Measurements from ENCODE around the gene C1QTNF4.
A peak's percentile ranks its signal among the peaks of the same experiment; 100 is the strongest.

The C1QTNF4 gene

GRCh38 chr11:47628026-47628425, 33.8 kb upstream of the C1QTNF4 start:
- peaks cover 67% of the 10 kb centered on the region for H3K36me3 ChIP-seq
- TF ChIP-seq CTCF (IDR thresholded peaks at IDR 0.05; ENCODE audit: low read depth, low read length), result no peak
- no peaks in the 10 kb centered on the region for H3K27me3 ChIP-seq (ENCODE audit: insufficient read depth, low read depth, severe bottlenecking)
- H3K9me3 ChIP-seq (ENCODE audit: severe bottlenecking), result no peaks in the 10 kb centered on the region
- H3K27ac ChIP-seq, result no peak overlapping the region
- H3K4me3 ChIP-seq (ENCODE audit: low read depth, low read length), result no peak overlapping the region
- DNase-seq, result no peak

GRCh38 chr11:47626234-47626633, 32.0 kb upstream of the C1QTNF4 start:
- Histone ChIP-seq H3K36me3 (peaks cover 80% of the 10 kb centered on the region), H3K9me3 (ENCODE audit: severe bottlenecking) (no peaks in the 10 kb centered on the region), H3K4me3 (ENCODE audit: low read depth, low read length) (no peak overlapping the region), H3K27ac (no peak overlapping the region), H3K27me3 (ENCODE audit: insufficient read depth, low read depth, severe bottlenecking) (no peaks in the 10 kb centered on the region)
- no peak for TF ChIP-seq CTCF (IDR thresholded peaks at IDR 0.05; ENCODE audit: low read depth, low read length)
- DNase-seq, result no peak

GRCh38 chr11:47620836-47621378, 26.7 kb upstream of the C1QTNF4 start:
- Histone ChIP-seq H3K27me3 (ENCODE audit: insufficient read depth, low read depth, severe bottlenecking) (no peaks in the 10 kb centered on the region), H3K36me3 (peaks cover 77% of the 10 kb centered on the region), H3K9me3 (ENCODE audit: severe bottlenecking) (no peaks in the 10 kb centered on the region), H3K4me3 (ENCODE audit: low read depth, low read length) (no peak overlapping the region), H3K27ac (peak overlapping the region; percentile 52; the same call in 1 of the 2 replicates)
- TF ChIP-seq CTCF (IDR thresholded peaks at IDR 0.05; ENCODE audit: low read depth, low read length), result no peak
- no peak for DNase-seq

GRCh38 chr11:47617417-47617809, 23.2 kb upstream of the C1QTNF4 start:
- TF ChIP-seq CTCF (IDR thresholded peaks at IDR 0.05; ENCODE audit: low read depth, low read length), result no peak
- H3K9me3 ChIP-seq (ENCODE audit: severe bottlenecking), result no peaks in the 10 kb centered on the region
- no peak overlapping the region for H3K4me3 ChIP-seq (ENCODE audit: low read depth, low read length)
- H3K27me3 ChIP-seq (ENCODE audit: insufficient read depth, low read depth, severe bottlenecking), result no peaks in the 10 kb centered on the region
- no peak for DNase-seq
- H3K36me3 ChIP-seq, result peaks cover 48% of the 10 kb centered on the region
- H3K27ac ChIP-seq, result no peak overlapping the region

- peak; percentile 64 for DNase-seq
- Histone ChIP-seq H3K9me3 (ENCODE audit: severe bottlenecking) (no peaks in the 10 kb centered on the region), H3K27ac (no peak overlapping the region), H3K36me3 (peaks cover 43% of the 10 kb centered on the region), H3K27me3 (ENCODE audit: insufficient read depth, low read depth, severe bottlenecking) (no peaks in the 10 kb centered on the region), H3K4me3 (ENCODE audit: low read depth, low read length) (no peak overlapping the region)
- TF ChIP-seq CTCF (IDR thresholded peaks at IDR 0.05; ENCODE audit: low read depth, low read length), result peak; percentile 89
Observed at GRCh38 chr11:47616726-47617416, 22.7 kb upstream of the C1QTNF4 start.

- Histone ChIP-seq H3K36me3 (peaks cover 29% of the 10 kb centered on the region), H3K27me3 (ENCODE audit: insufficient read depth, low read depth, severe bottlenecking) (no peaks in the 10 kb centered on the region), H3K4me3 (ENCODE audit: low read depth, low read length) (no peak overlapping the region), H3K27ac (no peak overlapping the region), H3K9me3 (ENCODE audit: severe bottlenecking) (no peaks in the 10 kb centered on the region)
- no peak for TF ChIP-seq CTCF (IDR thresholded peaks at IDR 0.05; ENCODE audit: low read depth, low read length)
- no peak for DNase-seq
Observed at GRCh38 chr11:47615249-47615648, 21.0 kb upstream of the C1QTNF4 start.

Measured in WERI-Rb-1 (cell line).